ENCODE results near the gene MTCL1.

The MTCL1 gene

GRCh38 chr18:8816220-8816619, 110.9 kb downstream of the MTCL1 start:
- TF ChIP-seq SIN3A (IDR thresholded peaks at IDR 0.05; ENCODE audit: borderline replicate concordance, insufficient read depth, low read length) (no peak), FOXP2 (optimal IDR thresholded peaks at IDR 0.05; ENCODE audit: borderline replicate concordance, extremely low read depth, extremely low read length, insufficient read depth) (no peak), TAF1 (IDR thresholded peaks at IDR 0.05; ENCODE audit: borderline replicate concordance, insufficient read depth, low read length) (no peak), REST (IDR thresholded peaks at IDR 0.05; ENCODE audit: insufficient read depth in 1 of 2, low read depth in 2 of 2, low read length in 2 of 2) (no peak), POLR2AphosphoS5 (IDR thresholded peaks at IDR 0.05; ENCODE audit: low read depth, low read length) (no peak)

- no peak for TF ChIP-seq TAF1 (IDR thresholded peaks at IDR 0.05; ENCODE audit: borderline replicate concordance, insufficient read depth, low read length)
- TF ChIP-seq POLR2AphosphoS5 (IDR thresholded peaks at IDR 0.05; ENCODE audit: low read depth, low read length) = no peak
- no peak for TF ChIP-seq REST (IDR thresholded peaks at IDR 0.05; ENCODE audit: insufficient read depth in 1 of 2, low read depth in 2 of 2, low read length in 2 of 2)
- TF ChIP-seq SIN3A (IDR thresholded peaks at IDR 0.05; ENCODE audit: borderline replicate concordance, insufficient read depth, low read length) = no peak
- no peak for TF ChIP-seq FOXP2 (optimal IDR thresholded peaks at IDR 0.05; ENCODE audit: borderline replicate concordance, extremely low read depth, extremely low read length, insufficient read depth)
Measured at GRCh38 chr18:8816816-8817215, 111.5 kb downstream of the MTCL1 start.

- TF ChIP-seq REST (IDR thresholded peaks at IDR 0.05; ENCODE audit: insufficient read depth in 1 of 2, low read depth in 2 of 2, low read length in 2 of 2) (no peak), SIN3A (IDR thresholded peaks at IDR 0.05; ENCODE audit: borderline replicate concordance, insufficient read depth, low read length) (no peak), FOXP2 (optimal IDR thresholded peaks at IDR 0.05; ENCODE audit: borderline replicate concordance, extremely low read depth, extremely low read length, insufficient read depth) (no peak), POLR2AphosphoS5 (IDR thresholded peaks at IDR 0.05; ENCODE audit: low read depth, low read length) (no peak), TAF1 (IDR thresholded peaks at IDR 0.05; ENCODE audit: borderline replicate concordance, insufficient read depth, low read length) (no peak)
Measured at GRCh38 chr18:8818982-8819381, 113.6 kb downstream of the MTCL1 start.

- no peak for TF ChIP-seq REST (IDR thresholded peaks at IDR 0.05; ENCODE audit: insufficient read depth in 1 of 2, low read depth in 2 of 2, low read length in 2 of 2)
- TF ChIP-seq TAF1 (IDR thresholded peaks at IDR 0.05; ENCODE audit: borderline replicate concordance, insufficient read depth, low read length) = no peak
- TF ChIP-seq FOXP2 (optimal IDR thresholded peaks at IDR 0.05; ENCODE audit: borderline replicate concordance, extremely low read depth, extremely low read length, insufficient read depth) = no peak
- no peak for TF ChIP-seq POLR2AphosphoS5 (IDR thresholded peaks at IDR 0.05; ENCODE audit: low read depth, low read length)
- no peak for TF ChIP-seq SIN3A (IDR thresholded peaks at IDR 0.05; ENCODE audit: borderline replicate concordance, insufficient read depth, low read length)
Measured at GRCh38 chr18:8820396-8821082, 115.2 kb downstream of the MTCL1 start.

All from PFSK-1 (cell line).